Mesothelial cell of epicardium (in vitro differentiated cells): Measurements from ENCODE around the gene PAOX. TPM values are rescaled to one million over a fixed set of nuclear protein-coding genes. Genes with fewer than 3 reads are reported as not detected.
"Not testable (repeated sequence)": the region's sequence is repeated elsewhere in the genome, so short reads cannot be mapped to it uniquely, and the experiment has no call there.

Experiments used
- DNase-seq, 2 experiments: peaks; one replicate each; pipeline ENCODE4 v3.0.0; 2021; ENCODE audit warnings: low spot score in 2 of 2; ENCODE audit not compliant: unreplicated experiment in 2 of 2
- H3K27ac Mint-ChIP-seq: 2 replicates; pipeline ENCODE4 v1.8.0; 2021; ENCODE audit warnings: mixed read lengths
- H3K27me3 Mint-ChIP-seq: 2 replicates; pipeline ENCODE4 v1.8.0; 2021; ENCODE audit warnings: low read depth, mixed read lengths
- H3K36me3 Mint-ChIP-seq: 2 replicates; pipeline ENCODE4 v1.8.0; 2021; ENCODE audit warnings: mixed read lengths
- H3K4me1 Mint-ChIP-seq: 2 replicates; pipeline ENCODE4 v1.8.0; 2021; ENCODE audit warnings: mixed read lengths
- H3K4me3 Mint-ChIP-seq: 2 replicates; pipeline ENCODE4 v1.8.0; 2021; ENCODE audit warnings: mild to moderate bottlenecking, moderate library complexity, mixed read lengths
- H3K9me3 Mint-ChIP-seq: 2 replicates; pipeline ENCODE4 v1.8.0; 2021; ENCODE audit warnings: mixed read lengths
- total RNA-seq: library from RNA; stranded (reverse); gene quantifications from 3 replicates; pipeline ENCODE4 v1.2.1, GENCODE V29; 2021
- TF ChIP-seq, protein P1 (sequence below): fragments of 200-600 bp; sonication (generic); IDR thresholded peaks from one replicate; pipeline ENCODE4 v1.5.0; 2021; ENCODE audit warnings: antibody characterized with exemption; ENCODE audit not compliant: unreplicated experiment

Gene PAOX
- total RNA-seq, 1 donor from 2014 or later: 7.5 TPM

- no peak for DNase-seq
- peaks cover 11% of the 10 kb centered on the region for H3K36me3 Mint-ChIP-seq
- no peaks in the 10 kb centered on the region for H3K9me3 Mint-ChIP-seq
- peak overlapping the region; percentile 71 for H3K4me3 Mint-ChIP-seq
- H3K4me1 Mint-ChIP-seq: peaks cover 6% of the 10 kb centered on the region
- H3K27ac Mint-ChIP-seq: no peak overlapping the region
- TF ChIP-seq, protein P1, sequence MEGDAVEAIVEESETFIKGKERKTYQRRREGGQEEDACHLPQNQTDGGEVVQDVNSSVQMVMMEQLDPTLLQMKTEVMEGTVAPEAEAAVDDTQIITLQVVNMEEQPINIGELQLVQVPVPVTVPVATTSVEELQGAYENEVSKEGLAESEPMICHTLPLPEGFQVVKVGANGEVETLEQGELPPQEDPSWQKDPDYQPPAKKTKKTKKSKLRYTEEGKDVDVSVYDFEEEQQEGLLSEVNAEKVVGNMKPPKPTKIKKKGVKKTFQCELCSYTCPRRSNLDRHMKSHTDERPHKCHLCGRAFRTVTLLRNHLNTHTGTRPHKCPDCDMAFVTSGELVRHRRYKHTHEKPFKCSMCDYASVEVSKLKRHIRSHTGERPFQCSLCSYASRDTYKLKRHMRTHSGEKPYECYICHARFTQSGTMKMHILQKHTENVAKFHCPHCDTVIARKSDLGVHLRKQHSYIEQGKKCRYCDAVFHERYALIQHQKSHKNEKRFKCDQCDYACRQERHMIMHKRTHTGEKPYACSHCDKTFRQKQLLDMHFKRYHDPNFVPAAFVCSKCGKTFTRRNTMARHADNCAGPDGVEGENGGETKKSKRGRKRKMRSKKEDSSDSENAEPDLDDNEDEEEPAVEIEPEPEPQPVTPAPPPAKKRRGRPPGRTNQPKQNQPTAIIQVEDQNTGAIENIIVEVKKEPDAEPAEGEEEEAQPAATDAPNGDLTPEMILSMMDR: no peak
- H3K27me3 Mint-ChIP-seq: peaks cover 13% of the 10 kb centered on the region
Measured at GRCh38 chr10:133372507-133372906, 6.6 kb upstream of the PAOX start.

DNA sequence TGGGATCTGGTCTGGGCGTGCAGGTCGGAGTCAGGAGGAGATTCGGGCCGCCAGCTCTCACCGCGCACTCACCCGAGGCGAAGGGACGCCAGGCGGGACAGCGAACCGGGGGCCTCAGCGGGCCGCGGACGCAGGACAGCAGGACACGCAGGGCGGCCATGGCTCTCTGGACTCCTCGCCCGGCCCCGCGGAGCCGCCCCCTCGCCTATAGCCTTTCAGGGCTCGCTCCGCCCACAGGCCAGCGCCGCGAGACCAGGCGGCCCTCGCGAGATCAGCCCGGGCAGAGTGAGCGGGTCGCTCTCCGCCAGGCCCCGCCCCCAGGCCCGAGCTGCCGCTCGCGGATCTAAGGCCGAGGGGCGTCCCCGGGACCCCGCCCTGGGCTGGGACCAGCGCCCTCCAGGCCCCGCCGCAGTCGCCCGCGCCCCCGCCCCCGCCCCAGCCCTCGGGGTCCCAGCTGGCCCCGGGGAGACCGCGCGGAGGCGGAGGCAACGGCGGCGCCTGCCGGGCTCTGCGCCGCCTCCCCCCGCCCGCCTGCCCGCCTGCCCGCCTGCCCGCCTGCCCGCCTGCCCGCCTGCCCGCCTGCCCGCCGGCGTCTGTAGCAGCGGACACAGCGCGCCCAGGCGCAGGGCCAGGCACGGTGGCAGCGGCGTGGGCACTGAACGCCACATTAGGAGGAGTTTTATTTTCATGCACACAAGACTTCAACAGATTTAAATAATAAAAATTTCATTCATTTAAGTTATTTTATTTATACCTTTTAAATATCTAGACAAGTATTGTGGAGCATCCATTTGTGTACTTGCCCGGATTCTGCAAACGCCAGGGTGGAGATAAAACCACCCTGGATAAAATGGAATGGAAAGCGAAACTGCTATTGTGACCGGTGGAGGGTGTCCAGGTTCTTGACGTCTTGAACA is 5.6 kb upstream of the PAOX start, which contains the start of gene ECHS1:
Gene ECHS1 (minus strand): TSS at position 181 of the 917 bp plus-strand sequence. CDS start 21 bp downstream, at position 160.
- Mint-ChIP-seq H3K27ac (peak within 1 kb of the TSS; percentile 73), H3K9me3 (no peaks in the 10 kb centered on the region), H3K4me3 (peak within 1 kb of the TSS; percentile 86), H3K4me1 (peaks cover 6% of the 10 kb centered on the region), H3K36me3 (peaks cover 9% of the 10 kb centered on the region), H3K27me3 (peaks cover 13% of the 10 kb centered on the region)
- peak; percentile 91 to 95 for DNase-seq
- TF ChIP-seq, protein P1: no peak

DNA sequence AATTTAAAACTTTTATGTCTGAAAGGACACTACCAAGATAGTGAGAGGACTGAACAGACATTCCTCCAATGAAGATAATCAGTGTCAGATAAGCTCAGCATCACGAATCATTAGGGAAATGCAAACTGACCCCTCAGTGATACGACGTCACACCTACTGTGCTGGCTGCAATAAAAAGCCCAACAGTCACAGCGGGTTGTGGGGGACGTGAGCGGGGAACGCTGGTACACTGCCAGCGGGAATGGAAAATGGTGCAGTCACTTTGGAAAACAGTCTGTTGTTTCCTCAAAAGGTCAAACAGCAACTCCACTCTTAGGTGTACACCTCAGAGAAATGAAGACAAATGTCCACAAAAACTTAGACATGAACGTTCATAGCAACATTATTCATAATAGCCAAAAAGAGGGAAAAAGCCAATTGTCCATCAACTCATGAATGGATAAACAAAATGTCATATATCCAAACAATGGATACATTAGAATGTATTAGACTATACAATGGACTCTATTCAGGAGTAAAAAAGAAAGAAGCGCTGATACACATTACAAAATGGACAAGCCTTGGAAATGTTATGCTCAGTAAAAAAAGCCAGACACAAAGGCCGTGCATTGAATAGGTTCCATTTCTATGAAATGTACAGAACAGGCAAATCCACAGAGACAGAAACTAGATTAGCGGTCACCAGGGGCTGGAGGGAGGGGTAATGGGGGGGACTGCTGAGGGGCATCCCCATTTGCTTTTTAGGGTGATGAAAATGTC is 3.5 kb upstream of the PAOX start:
- no peak for DNase-seq
- Mint-ChIP-seq H3K27ac (no peak overlapping the region), H3K36me3 (peaks cover under 1% of the 10 kb centered on the region), H3K4me1 (peaks cover 6% of the 10 kb centered on the region), H3K27me3 (peaks cover 13% of the 10 kb centered on the region), H3K4me3 (peak overlapping the region; percentile 45), H3K9me3 (no peaks in the 10 kb centered on the region)
- TF ChIP-seq, protein P1: no peak

DNA sequence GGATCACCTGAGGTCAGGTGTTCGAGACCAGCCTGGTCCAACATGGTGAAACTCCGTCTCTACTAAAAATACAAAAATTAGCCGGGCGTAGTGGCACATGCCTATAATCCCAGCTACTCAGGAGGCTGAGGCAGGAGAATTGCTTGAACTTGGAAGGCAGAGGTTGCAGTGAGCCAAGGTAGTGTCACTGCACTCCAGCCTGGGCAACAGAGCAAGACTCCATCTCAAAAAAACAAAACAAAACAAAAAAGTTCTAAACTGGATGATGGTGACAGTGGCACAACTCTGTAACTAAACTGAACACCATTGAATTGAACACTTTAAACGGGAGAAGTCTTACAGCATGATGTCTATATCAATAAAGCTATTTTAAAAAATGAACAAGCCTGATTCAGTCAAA is 2.9 kb upstream of the PAOX start:
- H3K4me3 Mint-ChIP-seq: peak overlapping the region; percentile 57
- H3K36me3 Mint-ChIP-seq: not testable (repeated sequence)
- H3K27me3 Mint-ChIP-seq: peaks cover 13% of the 10 kb centered on the region

DNA sequence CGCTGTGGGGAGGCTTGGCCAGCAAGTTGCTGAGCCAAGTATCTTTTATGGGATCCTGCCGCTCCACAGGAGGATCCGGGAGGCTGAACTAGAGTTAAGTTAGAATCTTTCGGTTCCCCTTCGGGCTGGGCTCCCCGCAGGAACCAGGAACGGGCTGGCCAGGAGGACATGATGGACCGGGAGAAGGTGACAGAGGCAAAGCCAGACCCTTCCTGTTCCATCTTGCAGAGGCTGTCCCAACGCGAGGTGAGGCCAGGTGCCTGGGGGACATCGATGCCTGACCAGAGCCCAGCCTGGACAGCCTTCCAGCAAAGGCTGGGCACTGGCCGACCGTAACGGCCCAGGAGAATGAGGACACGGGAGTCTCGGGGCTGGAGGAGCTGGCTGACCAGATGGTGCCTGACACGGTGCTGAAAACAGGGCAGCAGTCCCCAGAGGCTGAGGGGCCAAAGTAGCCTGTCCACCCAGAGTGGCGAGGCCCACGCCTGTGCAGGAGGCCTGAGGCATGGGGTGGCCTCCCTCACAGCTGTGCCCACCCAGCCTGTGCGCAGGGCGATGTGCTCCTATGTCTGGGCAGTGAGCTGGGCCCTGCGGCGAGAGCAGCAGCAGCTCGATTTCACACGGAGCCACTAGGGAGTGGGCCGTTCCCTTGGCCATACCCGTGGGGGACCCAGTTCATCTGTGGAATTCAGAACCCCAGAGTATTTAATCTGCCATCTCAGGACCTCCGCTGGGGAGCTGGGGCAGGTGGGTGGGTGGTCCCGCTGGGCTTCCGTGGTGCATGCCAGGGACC is 1.8 kb upstream of the PAOX start:
- TF ChIP-seq, protein P1: no peak
- DNase-seq: no peak
- no peaks in the 10 kb centered on the region for H3K9me3 Mint-ChIP-seq
- no peak overlapping the region for H3K27ac Mint-ChIP-seq
- peak overlapping the region; percentile 57 for H3K4me3 Mint-ChIP-seq
- peaks cover 13% of the 10 kb centered on the region for H3K27me3 Mint-ChIP-seq
- peaks cover 5% of the 10 kb centered on the region for H3K36me3 Mint-ChIP-seq
- H3K4me1 Mint-ChIP-seq: peaks cover 4% of the 10 kb centered on the region

More for the DNA sequence above, 2.9 kb upstream of the PAOX start:
- not testable (repeated sequence) for H3K9me3 Mint-ChIP-seq, H3K27ac Mint-ChIP-seq, H3K4me1 Mint-ChIP-seq, DNase-seq
